Fibroblast of villous mesenchyme (primary cell): ENCODE results near the gene ADAM12. TPM values are rescaled to one million over a fixed set of nuclear protein-coding genes. Genes with fewer than 3 reads are reported as not detected.

Experiments
- DNase-seq: peaks from one replicate; pipeline ENCODE4 v3.0.0-alpha.2; 2010; ENCODE audit warnings: low read depth
- H3K4me3 ChIP-seq: 2 replicates; pipeline ENCODE4 v1.5.1; 2011; ENCODE audit warnings: low read depth, mild to moderate bottlenecking, low read length
- total RNA-seq: library from RNA; depleted of rRNA; stranded (reverse); fragments of >200 nt; gene quantifications from 2 replicates; pipeline ENCODE4 v1.2.3, GENCODE V29; 2012
- TF ChIP-seq, protein P1 (sequence below): IDR thresholded peaks from 2 replicates; pipeline ENCODE4 v1.5.1; 2012; ENCODE audit warnings: low read depth, mild to moderate bottlenecking, low read length; ENCODE audit not compliant: insufficient read depth

Gene ADAM12
- total RNA-seq, 1 donor = 22.5 TPM

GRCh38 chr10:126197036-126197543 lies 191.2 kb downstream of the ADAM12 start:
- H3K4me3 ChIP-seq = no peak overlapping the region
- TF ChIP-seq, protein P1, sequence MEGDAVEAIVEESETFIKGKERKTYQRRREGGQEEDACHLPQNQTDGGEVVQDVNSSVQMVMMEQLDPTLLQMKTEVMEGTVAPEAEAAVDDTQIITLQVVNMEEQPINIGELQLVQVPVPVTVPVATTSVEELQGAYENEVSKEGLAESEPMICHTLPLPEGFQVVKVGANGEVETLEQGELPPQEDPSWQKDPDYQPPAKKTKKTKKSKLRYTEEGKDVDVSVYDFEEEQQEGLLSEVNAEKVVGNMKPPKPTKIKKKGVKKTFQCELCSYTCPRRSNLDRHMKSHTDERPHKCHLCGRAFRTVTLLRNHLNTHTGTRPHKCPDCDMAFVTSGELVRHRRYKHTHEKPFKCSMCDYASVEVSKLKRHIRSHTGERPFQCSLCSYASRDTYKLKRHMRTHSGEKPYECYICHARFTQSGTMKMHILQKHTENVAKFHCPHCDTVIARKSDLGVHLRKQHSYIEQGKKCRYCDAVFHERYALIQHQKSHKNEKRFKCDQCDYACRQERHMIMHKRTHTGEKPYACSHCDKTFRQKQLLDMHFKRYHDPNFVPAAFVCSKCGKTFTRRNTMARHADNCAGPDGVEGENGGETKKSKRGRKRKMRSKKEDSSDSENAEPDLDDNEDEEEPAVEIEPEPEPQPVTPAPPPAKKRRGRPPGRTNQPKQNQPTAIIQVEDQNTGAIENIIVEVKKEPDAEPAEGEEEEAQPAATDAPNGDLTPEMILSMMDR = no peak
- DNase-seq = no peak

DNA sequence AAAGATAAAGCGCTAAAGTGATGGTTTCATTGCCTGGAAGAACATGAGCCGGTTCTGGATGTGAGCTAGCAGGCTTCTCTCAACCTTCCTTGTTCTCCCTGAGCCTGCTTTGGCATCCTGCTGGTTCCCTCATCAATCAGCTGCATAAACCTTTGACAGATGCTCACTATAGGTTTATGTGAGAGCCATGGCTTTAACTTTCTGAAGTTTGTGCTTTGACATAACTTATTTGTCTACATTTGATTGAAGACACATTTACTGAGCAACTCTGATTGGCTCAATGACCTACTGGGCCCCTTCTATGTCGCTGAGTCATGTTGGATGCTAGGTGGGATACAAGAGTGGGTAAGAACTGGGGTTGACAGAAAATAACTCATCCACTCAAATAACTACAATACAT lies 192.0 kb downstream of the ADAM12 start:
- H3K4me3 ChIP-seq = no peak overlapping the region
- TF ChIP-seq, protein P1 = no peak
- no peak for DNase-seq

- TF ChIP-seq, protein P1 = no peak
- DNase-seq = peak; percentile 88
- H3K4me3 ChIP-seq = no peak overlapping the region
Observed at GRCh38 chr10:126191192-126191591, 197.1 kb downstream of the ADAM12 start.

- TF ChIP-seq, protein P1 = no peak
- no peak overlapping the region for H3K4me3 ChIP-seq
- no peak for DNase-seq
Observed at GRCh38 chr10:126188679-126189200, 199.5 kb downstream of the ADAM12 start.

GRCh38 chr10:126187399-126187798 lies 200.9 kb downstream of the ADAM12 start:
- DNase-seq = no peak
- no peak overlapping the region for H3K4me3 ChIP-seq
- TF ChIP-seq, protein P1 = no peak

- H3K4me3 ChIP-seq = no peak overlapping the region
- TF ChIP-seq, protein P1 = no peak
- no peak for DNase-seq
Observed at GRCh38 chr10:126186766-126187165, 201.5 kb downstream of the ADAM12 start.

DNA sequence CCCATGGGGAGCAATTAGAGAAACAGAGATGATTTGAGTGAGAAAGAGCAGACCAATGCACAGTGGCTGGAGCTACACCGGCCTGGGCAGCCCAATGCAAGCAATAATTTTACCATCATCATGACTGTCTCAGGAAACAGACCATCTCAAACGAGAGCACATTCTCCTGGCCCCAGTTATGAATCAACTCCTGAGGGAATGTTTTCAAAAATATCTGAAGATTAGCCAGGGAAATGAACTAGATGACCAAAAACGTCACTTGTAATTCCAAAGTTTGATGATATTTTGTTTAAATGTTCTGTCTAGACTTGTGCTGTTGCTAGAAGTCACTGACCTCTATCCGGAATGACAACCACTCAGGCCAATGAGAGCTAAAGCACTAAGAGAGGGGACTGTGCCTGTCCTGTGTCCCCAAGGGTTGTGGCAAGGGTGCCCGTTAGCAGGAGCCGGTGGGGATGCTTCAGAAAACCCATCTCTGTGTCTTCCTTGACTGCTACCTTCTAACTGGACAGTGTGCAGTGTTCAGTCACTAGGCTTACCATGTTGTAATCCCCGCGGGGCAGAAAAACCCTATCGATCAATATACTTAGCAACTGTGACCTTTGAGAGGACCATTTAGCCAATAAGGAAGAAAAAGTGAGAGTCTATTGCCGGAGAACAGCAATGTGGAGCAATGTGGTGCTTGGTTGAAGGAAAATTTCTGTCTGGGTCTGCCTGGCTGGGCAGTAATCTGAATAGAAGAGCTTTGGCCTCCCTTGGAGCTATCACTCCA lies 202.4 kb downstream of the ADAM12 start:
- DNase-seq = no peak
- no peak overlapping the region for H3K4me3 ChIP-seq
- TF ChIP-seq, protein P1 = no peak
